ENCODE results near the gene SBF2.
"Not testable (repeated sequence)": the region's sequence is repeated elsewhere in the genome, so short reads cannot be mapped to it uniquely, and the experiment has no call there.

SBF2 gene

DNA sequence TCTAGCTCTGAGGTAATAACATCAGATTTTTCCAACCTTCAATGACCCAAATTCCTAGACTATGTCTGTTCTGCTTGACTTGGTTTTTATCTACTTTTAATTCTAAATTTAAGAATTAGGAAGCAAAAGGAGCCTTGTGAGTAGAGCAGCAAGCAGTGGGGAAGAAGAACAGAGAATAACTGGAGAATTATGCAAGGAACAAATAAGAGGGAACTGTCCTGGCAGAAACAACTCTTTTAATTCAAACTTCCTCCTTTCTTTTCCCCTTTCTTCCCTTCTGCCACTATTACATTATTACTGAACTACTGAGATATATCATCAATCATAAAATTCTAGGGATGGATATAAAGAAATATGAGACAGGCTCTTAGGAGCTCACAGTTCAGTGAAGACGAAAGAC is 276.1 kb downstream of the SBF2 start:
- DNase-seq (ENCODE audit: low read depth in 3 of 3) = no peak

DNA sequence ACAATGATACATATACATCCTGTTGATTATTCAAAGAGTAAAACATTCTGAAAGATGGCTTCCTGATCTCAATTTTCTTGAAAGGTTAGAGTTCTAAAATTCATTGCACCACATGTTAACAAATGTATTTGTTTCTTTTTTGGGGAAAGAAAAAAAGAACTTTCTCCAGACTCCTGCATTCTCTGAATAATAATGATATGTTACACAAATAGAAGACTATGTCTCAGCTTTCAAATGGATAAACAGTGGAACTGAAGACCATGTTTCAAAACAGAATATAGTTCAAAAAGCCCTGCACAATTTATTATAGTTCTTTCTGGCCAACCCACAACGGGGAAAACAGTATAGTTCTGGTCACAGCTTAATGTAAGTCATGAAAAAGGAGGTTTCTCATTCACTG is 277.0 kb downstream of the SBF2 start:
- DNase-seq (ENCODE audit: low read depth in 3 of 3) = no peak

DNA sequence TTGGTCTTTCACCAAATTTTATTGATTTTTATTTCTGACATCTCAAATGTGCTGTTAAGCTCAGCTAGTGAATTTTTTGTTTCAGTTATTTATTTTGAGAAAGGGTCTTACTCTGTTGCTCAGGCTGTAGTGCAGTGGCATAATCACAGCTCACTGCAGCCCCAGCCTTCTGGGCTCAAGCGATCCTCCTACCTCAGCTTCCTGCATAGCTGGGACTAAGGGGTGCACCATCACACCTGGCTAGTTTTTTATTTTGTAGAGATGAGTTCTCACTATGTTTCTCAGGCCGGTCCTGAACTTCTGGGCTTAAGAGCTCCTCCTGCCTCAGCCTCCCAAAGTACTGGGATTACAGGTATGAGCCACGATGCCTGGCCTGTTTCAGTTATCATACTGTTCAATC is 282.0 kb downstream of the SBF2 start:
- no peak for DNase-seq (ENCODE audit: low read depth in 3 of 3)

DNA sequence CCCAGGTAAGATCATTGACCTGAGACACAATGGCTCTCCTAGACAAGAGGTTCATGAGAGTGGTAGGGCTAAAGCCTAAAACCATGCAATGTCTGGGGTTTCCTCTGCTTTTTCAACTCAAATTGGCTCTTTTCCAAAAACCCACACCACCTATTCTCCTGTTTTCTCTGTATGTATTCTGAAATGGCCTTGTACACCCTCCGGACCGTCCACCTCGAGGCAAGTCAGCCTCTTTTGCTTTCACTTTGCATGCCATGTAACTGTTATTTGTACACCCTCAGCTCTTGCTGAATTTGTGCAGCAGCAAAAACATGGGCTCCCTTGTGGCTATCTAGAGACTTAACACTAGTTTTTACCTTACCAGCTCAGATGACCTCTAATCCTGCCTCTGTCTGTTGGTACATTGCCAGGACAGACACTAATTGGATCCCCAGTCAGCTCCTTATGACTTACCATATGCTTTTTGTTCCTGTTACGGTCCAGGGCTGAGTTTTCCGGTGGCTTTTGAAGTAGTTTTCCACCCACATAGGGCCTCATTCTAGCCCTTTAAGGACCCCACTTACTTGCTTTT is 288.0 kb downstream of the SBF2 start:
- no peak for DNase-seq (ENCODE audit: low read depth in 3 of 3)

DNA sequence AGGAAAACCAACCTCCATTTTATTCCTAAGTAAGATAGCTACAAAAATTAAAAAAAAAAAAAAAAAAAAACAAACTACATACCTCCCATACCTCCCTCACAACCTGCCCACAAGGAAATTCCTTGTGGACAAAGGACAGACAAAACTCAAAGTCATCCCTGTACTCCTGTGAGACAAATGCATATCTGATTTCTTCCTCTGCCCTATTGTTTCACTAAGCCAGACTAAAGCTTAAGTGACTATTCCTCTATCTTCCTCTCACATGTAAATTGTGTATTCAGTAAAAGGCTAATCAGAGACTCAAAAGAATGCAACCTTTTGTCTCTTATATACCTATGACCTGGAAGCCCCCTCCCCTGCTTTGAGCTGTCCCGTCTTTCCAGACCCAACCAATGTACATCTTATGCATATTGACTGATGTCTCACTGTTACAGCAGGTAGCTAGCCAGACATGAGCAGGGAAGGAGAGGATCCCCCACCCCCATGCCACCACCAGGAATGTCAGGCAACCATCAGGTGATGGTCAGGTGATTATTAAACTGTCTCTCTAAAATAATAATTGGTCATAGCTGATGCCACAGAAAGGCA is 289.4 kb downstream of the SBF2 start:
- no peak for DNase-seq (ENCODE audit: low read depth in 3 of 3)

DNA sequence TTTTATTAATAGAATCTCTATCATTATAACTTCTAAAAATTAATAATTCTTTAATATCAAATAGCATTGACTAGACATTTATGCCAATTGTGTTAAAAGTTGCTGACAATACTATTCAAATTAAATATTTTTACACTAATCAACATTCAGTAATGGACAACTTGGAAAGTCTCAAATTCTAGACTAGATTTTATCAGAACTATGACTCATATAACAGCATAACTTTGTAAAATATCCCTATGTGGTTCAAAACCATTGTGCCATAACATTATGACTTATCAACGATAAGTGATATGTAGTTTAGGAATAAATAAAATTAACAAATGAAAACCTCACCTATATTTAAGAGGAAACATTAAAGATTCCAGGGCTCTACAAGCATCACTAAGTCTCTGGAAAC is 291.8 kb downstream of the SBF2 start:
- DNase-seq (ENCODE audit: low read depth in 3 of 3) = no peak

DNA sequence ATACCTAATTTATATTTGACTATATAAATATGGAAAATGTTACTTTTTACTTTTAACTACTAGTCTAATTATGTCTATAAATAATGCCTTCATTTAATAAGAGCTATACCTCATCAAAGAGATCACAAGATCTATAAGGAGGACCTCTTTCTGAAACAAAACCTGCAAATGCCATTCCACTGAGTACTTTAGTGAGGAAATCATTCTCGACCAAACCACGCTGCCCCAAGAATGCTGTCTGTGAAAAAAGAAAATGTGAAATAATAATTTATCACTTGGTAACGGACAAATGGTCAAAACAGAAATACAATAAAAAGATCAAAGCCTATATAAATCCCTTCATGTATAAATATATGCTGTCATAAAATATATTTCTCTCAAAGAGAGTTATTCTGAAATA is 301.7 kb downstream of the SBF2 start:
- no peak for DNase-seq (ENCODE audit: low read depth in 3 of 3)

DNA sequence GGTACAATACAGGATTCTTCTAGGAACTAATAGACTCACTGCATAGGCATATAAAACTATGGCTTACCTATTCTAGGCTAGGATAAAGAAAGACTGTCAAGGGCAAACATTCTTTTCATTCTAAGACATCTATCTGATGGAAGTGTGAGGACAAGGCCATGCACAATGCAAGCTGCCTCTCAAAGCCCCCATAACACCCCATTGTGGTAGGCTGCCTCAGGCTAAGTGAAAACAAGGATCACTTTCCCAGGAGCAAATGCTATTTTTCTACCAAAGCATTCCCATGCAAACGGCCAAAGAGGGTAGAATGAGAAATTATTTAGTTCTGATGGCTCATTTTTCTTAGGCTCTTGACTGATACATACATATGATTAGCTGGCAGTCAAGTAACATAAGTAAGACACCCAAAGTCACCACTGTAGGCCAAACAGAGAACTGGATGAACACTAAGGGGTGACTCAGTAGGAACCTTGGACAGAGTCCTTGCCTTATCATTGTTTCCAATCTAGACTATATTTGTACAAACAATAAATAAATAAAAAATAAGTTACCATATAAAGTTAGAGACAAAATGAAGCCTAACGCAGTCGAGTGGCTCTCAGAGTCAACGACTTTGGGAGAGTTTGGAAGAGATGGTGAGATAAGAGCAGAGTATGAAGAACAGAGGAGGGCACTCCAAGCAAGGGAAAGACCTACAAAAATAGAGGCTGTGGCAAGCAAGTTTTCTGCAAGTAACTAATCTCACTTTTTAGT is 303.6 kb downstream of the SBF2 start:
- DNase-seq (ENCODE audit: low read depth in 3 of 3) = no peak

DNA sequence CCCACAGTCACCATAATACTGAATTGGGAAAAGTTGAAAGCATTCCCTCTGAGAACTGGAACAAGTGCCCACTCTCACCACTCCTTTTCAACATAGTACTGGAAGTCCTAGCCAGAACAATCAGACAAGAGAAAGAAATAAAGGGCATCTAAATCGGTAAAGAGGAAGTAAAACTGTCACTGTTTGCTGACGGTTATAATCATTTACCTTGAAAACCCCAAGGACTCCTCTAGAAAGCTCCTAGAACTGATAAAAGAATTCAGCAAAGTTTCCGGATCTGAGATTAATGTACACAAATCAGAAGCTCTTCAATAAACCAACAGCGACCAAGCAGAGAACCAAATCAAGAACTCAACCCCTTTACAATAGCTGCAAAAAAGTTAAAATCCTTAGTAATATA is 306.7 kb downstream of the SBF2 start:
- not testable (repeated sequence) for DNase-seq (ENCODE audit: low read depth in 3 of 3)

DNA sequence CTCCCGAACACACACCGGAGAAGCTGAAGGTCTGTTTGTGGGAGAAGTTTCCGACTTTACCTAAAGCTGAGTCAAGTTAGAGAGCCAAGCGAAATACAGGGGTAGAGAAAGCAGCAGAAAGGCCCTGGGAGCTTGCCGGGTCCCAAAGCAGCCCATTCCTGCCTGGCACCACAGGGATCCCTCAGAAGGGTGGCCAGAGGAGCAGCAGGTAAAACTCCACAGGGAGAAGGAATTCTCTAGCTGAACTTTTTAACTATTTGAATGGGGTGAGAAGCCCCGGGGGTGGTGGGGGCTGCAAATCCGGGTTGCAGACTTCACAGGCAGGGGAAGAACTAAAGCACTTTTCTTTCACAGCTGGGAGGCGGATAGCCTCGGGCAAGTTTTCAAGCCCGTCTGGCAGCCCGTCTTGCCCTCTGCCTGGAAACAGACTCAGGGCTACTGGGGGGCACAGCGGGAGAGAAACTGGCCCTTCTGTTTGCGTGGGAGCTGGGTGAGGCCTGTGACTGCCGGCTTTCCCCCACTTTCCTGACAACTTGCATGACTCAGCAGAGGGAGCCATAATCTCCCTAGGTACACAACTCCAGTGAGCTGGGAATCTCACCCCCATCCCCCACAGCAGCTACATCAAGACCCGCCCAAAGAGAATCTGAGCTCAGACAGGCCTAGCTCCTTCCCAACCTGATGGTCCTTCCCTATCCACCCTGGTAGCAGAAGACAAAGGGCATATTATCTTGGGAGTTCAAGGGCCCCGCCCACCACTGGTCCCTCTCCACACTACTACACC is 311.0 kb downstream of the SBF2 start:
- no peak for DNase-seq (ENCODE audit: low read depth in 3 of 3)

DNA sequence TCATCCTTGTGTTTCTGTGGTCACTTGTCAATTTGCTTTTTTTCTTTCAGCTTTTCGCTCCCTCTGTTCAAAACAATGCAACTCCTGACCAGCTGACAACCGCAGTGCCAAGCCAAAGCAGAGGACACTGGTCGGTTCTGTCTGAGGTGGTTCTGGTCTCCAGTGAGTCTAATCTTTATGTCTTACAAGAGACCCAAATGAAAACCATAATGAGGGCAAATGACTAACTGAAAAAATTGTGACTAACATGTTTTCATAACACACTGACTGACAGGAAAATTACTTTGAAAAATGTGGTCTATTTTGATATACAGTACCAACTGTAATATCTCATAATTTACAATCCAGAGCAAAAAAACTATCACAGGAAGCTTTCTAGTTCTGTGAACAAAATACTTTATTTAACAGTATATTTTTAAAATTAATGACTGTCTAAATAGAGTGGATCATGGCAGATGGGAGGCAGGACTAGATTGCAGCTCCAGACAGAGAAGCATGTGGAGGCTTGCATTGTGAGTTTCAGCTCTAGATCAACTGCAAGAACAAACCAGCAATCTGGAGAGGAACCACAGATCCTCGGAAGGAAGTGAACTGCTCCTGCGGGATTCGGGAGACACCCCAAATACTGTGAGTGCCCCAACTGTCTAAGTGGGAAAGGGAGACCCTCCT is 311.8 kb downstream of the SBF2 start:
- DNase-seq (ENCODE audit: low read depth in 3 of 3) = no peak

DNA sequence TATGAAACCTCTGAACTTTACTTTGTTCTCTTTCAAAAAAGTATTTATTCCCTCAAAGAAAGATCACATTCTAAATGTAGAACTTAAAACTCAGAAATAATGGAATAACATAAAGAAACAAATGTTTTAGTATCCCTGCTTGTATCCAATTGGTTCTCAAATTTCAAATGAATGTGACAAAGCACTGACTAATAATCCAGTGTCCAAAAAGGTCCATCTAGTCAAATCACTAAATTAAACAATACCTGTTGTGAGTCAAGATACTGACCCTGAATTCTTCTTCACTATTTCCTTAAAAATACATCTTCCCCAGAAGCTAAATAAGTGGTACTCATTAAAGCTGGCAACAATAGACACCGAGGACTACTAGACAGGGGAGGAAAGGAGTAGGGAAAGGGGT is 313.1 kb downstream of the SBF2 start:
- no peak for DNase-seq (ENCODE audit: low read depth in 3 of 3)

DNA sequence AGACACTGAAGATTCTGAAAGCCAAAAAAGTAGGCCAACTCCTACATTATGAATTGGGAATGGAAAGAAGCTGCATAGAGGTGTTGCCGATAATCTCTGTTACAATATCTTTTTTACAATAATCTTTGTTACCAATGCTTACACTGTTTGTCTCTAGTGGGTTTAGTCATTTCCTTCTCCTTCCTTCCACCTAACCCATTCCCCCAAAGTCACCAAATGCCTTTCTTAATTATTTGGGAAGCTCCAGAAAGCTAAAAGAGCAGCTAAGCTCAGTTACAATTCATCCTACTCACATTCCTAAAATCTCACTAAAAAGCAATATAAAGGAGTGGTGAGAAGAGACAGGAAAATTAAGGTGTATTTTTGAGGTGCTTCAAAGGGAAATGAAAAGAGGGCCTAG is 316.5 kb downstream of the SBF2 start:
- DNase-seq (ENCODE audit: low read depth in 3 of 3) = no peak

DNA sequence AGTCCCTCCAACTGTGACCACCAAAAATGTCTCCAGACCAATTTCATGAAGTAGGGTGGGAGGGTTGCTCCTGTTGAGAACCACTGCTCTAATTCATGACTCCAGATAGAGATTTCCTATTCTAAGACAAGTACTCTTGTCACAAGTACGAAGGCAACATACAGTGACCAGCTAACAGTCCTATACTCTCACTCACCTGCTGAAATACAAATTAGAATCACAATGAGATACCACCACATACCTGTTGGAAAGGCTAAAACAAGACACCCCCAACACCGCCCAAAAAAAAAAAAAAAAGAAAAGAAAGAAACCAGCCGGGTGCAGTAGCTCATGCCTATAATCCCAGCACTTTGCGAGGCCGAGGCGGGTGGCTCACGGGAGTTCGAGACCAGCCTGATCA is 319.6 kb downstream of the SBF2 start:
- DNase-seq (ENCODE audit: low read depth in 3 of 3) = no peak

DNA sequence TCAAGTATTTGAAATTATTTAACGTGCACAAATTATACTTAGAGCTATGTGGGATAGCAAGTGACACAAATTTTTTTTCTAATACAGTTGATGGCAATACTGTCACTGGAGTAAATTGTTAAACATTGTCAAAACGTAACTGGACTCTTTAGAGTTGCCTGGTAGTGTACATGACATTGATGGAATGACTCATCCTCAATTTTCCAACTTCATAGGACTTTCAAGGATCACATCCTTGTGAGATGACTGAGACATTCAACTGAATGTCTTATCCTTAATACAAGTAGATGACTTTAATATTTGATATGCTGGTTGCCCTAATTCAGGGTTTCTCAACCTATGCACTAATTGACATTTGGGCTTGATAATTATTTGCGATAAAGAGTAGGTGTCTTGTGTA is 320.1 kb downstream of the SBF2 start:
- DNase-seq (ENCODE audit: low read depth in 3 of 3) = no peak

DNA sequence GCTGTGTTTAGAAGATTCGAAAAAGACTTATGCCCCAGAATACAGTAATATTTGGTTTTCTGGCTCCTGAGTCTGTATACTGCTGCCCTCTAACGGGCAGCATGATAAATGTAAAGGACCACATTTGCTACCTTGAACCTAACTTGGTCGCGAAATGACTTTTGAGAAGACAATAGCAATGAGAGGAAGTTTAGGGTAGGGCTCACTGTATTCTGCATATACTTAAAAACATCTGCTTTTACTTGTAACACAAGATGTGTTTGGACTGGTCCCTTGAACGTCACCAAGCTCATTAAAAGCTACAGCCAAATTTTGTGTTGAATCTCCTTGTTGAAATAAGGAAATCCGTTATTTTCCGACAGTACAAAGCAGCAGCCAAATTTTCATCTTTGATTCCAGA is 321.0 kb downstream of the SBF2 start:
- no peak for DNase-seq (ENCODE audit: low read depth in 3 of 3)

DNA sequence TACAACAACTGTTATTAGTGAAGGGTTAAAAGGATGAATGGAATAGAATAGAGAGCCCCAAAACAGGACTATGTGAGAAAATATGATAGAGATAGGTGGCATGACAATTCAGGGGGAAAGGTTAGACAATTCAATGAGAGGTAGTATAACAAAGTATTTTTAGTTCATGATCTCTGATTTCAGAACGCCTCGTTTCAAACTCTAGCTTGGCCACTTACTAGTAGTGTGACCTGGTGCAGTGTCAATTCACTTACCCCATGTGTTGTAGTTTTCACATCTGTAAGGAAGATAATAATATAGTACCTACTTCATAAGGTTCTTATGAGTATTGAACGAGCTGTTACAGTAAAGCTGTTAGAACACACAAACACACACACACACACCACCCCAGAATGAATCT is 322.1 kb downstream of the SBF2 start:
- no peak for DNase-seq (ENCODE audit: low read depth in 3 of 3)

DNA sequence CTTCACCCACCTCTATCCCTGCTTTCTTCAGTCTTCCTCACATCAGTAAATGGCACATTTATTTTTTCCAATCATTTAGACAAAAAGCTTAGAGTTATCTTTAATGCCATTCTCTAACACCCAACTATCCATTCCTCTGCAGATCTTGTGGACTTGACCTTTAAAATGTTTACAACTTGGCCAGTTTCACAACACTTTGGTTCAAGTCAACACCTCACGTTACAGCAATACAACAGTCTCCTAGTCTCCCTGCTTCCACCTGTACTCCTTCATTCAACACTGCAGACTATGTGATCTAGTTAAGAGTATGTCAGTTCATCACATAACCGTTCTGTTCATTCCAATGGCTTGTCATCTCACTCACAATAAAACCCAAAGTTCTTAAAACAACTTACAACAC is 325.0 kb downstream of the SBF2 start:
- no peak for DNase-seq (ENCODE audit: low read depth in 3 of 3)

DNA sequence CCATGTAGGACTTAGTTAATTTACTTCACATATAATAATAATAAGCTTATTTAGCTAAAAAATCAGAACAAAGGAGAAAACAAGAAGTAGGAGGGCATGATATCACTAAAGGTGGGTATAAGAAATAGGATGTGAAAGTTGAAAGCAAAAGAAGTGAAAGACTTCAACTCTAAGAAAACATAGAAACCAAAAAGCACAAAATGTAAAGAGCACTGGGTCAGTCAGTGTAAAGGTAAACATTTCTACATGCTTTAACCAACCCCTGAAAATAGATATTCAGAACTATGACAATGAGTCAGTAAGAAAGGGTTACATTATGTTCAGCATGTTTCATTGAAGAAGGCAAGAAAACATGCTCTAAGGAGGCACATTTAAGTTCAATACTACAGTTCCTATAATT is 331.3 kb downstream of the SBF2 start:
- DNase-seq (ENCODE audit: low read depth in 3 of 3) = no peak

DNA sequence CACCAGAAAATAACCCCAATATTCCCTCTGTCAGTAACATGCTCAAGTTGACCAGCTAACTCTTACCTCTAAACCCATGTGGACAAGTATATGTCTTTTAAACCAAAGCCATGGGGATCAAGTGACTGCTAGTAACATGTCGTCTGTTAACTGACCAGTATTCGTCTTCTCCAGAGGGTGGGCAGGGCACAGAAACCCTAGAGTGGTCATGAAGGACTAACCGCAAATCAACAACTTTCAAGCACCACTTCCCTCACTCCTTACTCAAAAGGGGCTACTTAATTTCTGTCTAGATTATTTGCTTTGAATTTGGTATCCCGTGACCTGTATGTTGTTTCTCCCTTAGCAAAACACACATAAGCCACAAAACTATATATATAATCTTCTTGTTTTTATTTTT is 336.9 kb downstream of the SBF2 start:
- DNase-seq (ENCODE audit: low read depth in 3 of 3) = no peak

DNA sequence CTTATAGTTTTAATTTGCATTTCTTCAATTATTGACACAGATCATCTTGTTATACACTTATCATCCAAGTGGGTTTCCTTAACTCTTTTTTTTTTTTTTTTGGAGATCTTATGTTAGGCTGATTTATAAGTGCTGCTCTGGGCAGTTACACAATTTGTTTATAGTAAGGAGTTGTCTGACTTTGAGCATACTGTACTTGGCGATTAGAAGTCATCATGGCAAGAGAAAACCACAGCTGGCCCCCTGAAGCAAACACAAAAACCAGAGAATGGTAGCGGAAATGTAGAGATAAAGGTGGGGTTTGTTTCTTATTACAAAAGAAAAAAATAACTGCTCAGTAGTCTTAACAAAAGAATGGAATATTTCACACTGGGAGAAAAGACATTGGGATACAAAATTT is 337.5 kb downstream of the SBF2 start:
- DNase-seq (ENCODE audit: low read depth in 3 of 3) = no peak

DNA sequence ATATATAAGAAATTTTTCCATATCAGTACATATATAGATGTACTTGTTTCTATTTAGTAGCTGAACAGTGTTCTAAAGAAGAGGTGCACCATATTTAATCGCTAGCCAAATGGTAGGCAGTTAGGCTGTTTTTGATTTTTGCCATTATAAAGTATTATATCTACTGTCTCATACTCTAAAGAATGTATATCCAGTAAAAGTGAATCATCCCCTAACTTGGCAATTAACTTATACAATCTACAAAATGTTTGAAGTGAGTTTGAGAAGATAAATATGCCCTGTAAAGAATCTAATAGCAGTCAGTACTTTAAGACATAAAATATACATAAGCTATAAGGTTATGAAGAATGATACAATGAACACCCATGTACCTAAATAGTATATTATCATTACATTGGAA is 338.6 kb downstream of the SBF2 start:
- no peak for DNase-seq (ENCODE audit: low read depth in 3 of 3)
